Measurements from ENCODE around the gene PASK.

- TF ChIP-seq, protein P1, sequence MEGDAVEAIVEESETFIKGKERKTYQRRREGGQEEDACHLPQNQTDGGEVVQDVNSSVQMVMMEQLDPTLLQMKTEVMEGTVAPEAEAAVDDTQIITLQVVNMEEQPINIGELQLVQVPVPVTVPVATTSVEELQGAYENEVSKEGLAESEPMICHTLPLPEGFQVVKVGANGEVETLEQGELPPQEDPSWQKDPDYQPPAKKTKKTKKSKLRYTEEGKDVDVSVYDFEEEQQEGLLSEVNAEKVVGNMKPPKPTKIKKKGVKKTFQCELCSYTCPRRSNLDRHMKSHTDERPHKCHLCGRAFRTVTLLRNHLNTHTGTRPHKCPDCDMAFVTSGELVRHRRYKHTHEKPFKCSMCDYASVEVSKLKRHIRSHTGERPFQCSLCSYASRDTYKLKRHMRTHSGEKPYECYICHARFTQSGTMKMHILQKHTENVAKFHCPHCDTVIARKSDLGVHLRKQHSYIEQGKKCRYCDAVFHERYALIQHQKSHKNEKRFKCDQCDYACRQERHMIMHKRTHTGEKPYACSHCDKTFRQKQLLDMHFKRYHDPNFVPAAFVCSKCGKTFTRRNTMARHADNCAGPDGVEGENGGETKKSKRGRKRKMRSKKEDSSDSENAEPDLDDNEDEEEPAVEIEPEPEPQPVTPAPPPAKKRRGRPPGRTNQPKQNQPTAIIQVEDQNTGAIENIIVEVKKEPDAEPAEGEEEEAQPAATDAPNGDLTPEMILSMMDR (IDR thresholded peaks at IDR 0.05), result no peak
- TF ChIP-seq POLR2A (IDR thresholded peaks at IDR 0.05), result no peak
Observed at GRCh38 chr2:241132538-241133435, 16.5 kb downstream of the PASK start.
